Testis (tissue), 2 donors: Measurements from ENCODE around the gene PITPNM3.

ENCODE experiments used
- POLR2A ChIP-seq: fragments of 450-650 bp; IDR thresholded peaks from one replicate; pipeline ENCODE4 v1.6.1; 2017; ENCODE audit warnings: antibody characterized with exemption, mild to moderate bottlenecking, moderate library complexity
- TF ChIP-seq, protein P1 (sequence below), 3 experiments: fragments of 450-650 bp in 2 of 3; fragments of 200-600 bp in 1 of 3; sonication (generic) in 1 of 3; IDR thresholded peaks; one replicate each; pipeline ENCODE4 v1.5.1; 2016 to 2019; ENCODE audit warnings: antibody characterized with exemption in 3 of 3, mild to moderate bottlenecking in 2 of 3, moderate library complexity in 1 of 3

DNA sequence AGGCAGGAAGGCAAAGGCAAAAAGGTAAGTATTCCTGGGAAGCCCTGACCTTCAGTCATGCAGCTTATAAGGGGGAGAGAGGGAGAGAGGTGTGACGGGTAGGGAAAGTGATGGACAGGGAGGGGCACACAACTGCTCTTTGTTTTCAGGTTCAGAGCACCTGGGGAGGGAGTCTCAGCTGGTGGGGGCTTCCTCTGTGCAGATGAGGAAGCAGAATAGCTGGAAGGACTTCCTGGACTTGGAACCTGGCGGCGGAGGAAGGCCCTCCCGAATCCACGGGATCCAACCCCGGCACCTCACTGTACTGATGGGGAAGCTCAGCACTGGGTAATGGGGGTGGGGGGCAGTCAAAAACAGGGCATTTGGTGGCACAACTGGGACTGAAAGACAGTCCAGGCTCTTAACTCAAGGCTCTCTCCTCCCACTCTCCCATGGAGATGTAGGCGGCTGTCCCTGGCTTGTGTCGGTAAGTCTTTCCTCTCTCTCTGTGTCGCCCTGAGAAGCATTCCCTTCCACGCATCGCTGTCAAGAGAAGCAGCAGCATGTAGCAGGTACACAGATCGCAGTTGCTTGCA lies 11.9 kb upstream of the PITPNM3 start:
- TF ChIP-seq, protein P1, sequence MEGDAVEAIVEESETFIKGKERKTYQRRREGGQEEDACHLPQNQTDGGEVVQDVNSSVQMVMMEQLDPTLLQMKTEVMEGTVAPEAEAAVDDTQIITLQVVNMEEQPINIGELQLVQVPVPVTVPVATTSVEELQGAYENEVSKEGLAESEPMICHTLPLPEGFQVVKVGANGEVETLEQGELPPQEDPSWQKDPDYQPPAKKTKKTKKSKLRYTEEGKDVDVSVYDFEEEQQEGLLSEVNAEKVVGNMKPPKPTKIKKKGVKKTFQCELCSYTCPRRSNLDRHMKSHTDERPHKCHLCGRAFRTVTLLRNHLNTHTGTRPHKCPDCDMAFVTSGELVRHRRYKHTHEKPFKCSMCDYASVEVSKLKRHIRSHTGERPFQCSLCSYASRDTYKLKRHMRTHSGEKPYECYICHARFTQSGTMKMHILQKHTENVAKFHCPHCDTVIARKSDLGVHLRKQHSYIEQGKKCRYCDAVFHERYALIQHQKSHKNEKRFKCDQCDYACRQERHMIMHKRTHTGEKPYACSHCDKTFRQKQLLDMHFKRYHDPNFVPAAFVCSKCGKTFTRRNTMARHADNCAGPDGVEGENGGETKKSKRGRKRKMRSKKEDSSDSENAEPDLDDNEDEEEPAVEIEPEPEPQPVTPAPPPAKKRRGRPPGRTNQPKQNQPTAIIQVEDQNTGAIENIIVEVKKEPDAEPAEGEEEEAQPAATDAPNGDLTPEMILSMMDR (IDR thresholded peaks at IDR 0.05): no peak
- no peak for TF ChIP-seq POLR2A
